HCT116 (cell line): ENCODE results near the gene HCN4. TPM values are rescaled to one million over a fixed set of nuclear protein-coding genes. Genes with fewer than 3 reads are reported as not detected.

Source experiments
- ATAC-seq: fragments of 200-7000 bp; cut with Tn5 transposase; 2 replicates; pipeline ENCODE4 v1.9.1; 2020; ENCODE audit warnings: mild to moderate bottlenecking, moderate library complexity
- BruUV-seq: library from RNA; stranded (reverse); fragments of 400-500 nt; replicated peaks from 2 replicates; lab custom pipeline; 2021; lab: Mats Ljungman, UMichigan
- CTCF ChIA-PET: fragments of 300-600 bp; sonication (Branson Sonifier 250); formaldehyde crosslinking; loops from one replicate; lab custom pipeline; 2021; ENCODE audit warnings: antibody characterized with exemption; lab: Charles Lee
- POLR2A ChIA-PET: fragments of 300-600, 350-600 bp; sonication (Branson Sonifier 250); formaldehyde crosslinking; loops from one replicate; lab custom pipeline; 2021; ENCODE audit warnings: antibody characterized with exemption; lab: Charles Lee
- RAD21 ChIA-PET, 2 experiments: fragments of 300-600 bp; sonication (Branson Sonifier 250); formaldehyde crosslinking; loops; one replicate each; lab custom pipeline; 2023; ENCODE audit warnings: low total read pairs in 2 of 2; ENCODE audit not compliant: uncharacterized antibody in 2 of 2, unreplicated experiment in 2 of 2, low non-redundant PET in 1 of 2; lab: Charles Lee
- DNase-seq: peaks from one replicate; pipeline ENCODE4 v3.0.0-alpha.2; 2010; ENCODE audit warnings: low read depth, low spot score
- H2AFZ ChIP-seq: fragments of 200-600 bp; shearing (Covaris generic), sonication (generic); 2 replicates; pipeline ENCODE4 v1.6.1; 2017; ENCODE audit warnings: low read depth, mixed run types, mixed read lengths, antibody characterized with exemption, low read length; ENCODE audit not compliant: poor library complexity, severe bottlenecking
- H3K27ac ChIP-seq: 2 replicates; pipeline ENCODE4 v1.5.1; 2012; ENCODE audit warnings: low read depth, low read length
- H3K27me3 ChIP-seq: fragments of 200-600 bp; sonication (generic); 2 replicates; pipeline ENCODE4 v1.6.1; 2016; ENCODE audit warnings: mixed run types, low read length, mixed read lengths; ENCODE audit not compliant: insufficient read depth
- H3K36me3 ChIP-seq, 2 experiments: fragments of 200-500 bp in 1 of 2; fragments of 200-600 bp in 1 of 2; sonication (Bioruptor generic) in 1 of 2; sonication (generic) in 1 of 2; 2 replicates each; pipeline versions ENCODE4 v1.5.1 to v1.6.1; 2014 to 2016; ENCODE audit warnings: low read length in 2 of 2, inconsistent platforms in 1 of 2, mixed read lengths in 1 of 2, mixed run types in 1 of 2; ENCODE audit not compliant: insufficient read depth in 2 of 2, control insufficient read depth in 1 of 2
- H3K4me1 ChIP-seq, 2 experiments: fragments of 200-600 bp in 1 of 2; sonication (generic) in 1 of 2; 2 replicates each; pipeline versions ENCODE4 v1.5.1 to v1.6.1; 2012 to 2017; ENCODE audit warnings: low read length in 2 of 2, inconsistent platforms in 1 of 2, mild to moderate bottlenecking in 1 of 2, mixed read lengths in 1 of 2, mixed run types in 1 of 2, moderate library complexity in 1 of 2; ENCODE audit not compliant: insufficient read depth in 2 of 2, control insufficient read depth in 1 of 2
- H3K4me2 ChIP-seq: fragments of 200-600 bp; sonication (generic); 2 replicates; pipeline ENCODE4 v1.6.1; 2017; ENCODE audit warnings: mixed run types, low read length, mixed read lengths
- H3K4me3 ChIP-seq, 2 experiments: fragments of 200-600 bp in 1 of 2; sonication (generic) in 1 of 2; replicated peaks in 1 of 2; 2 replicates each; pipeline ENCODE4 v1.5.1; 2011 to 2016; ENCODE audit warnings: low read length in 2 of 2, control low read depth in 1 of 2, low read depth in 1 of 2, mild to moderate bottlenecking in 1 of 2, mixed read lengths in 1 of 2, mixed run types in 1 of 2
- H3K79me2 ChIP-seq: fragments of 200-600 bp; sonication (generic); 2 replicates; pipeline ENCODE4 v1.6.1; 2017; ENCODE audit warnings: mild to moderate bottlenecking, mixed run types, low read length, moderate library complexity, mixed read lengths; ENCODE audit not compliant: insufficient read depth
- H3K9ac ChIP-seq: fragments of 200-600 bp; sonication (generic); 2 replicates; pipeline ENCODE4 v1.6.1; 2016; ENCODE audit warnings: low read length, mixed read lengths
- H3K9me2 ChIP-seq: fragments of 200-600 bp; sonication (generic), shearing (Covaris generic); 2 replicates; pipeline ENCODE4 v1.6.1; 2017; ENCODE audit warnings: mixed run types, mild to moderate bottlenecking, moderate library complexity; ENCODE audit not compliant: insufficient read depth
- H3K9me3 ChIP-seq, 2 experiments: fragments of 200-500 bp in 1 of 2; fragments of 200-600 bp in 1 of 2; sonication (Bioruptor generic) in 1 of 2; sonication (generic) in 1 of 2; 2 replicates each; pipeline ENCODE4 v1.6.1; 2014 to 2017; ENCODE audit warnings: low read length in 2 of 2, mixed read lengths in 2 of 2, inconsistent platforms in 1 of 2, low read depth in 1 of 2, mild to moderate bottlenecking in 1 of 2, mixed run types in 1 of 2, moderate library complexity in 1 of 2; ENCODE audit not compliant: control insufficient read depth in 1 of 2, insufficient read depth in 1 of 2
- H4K20me1 ChIP-seq: fragments of 200-600 bp; sonication (generic), shearing (Covaris generic); 2 replicates; pipeline ENCODE4 v1.6.1; 2017; ENCODE audit warnings: mixed run types, mild to moderate bottlenecking, moderate library complexity; ENCODE audit not compliant: insufficient read depth
- ATF3 ChIP-seq: IDR thresholded peaks from 2 replicates; pipeline ENCODE4 v1.6.1; 2012
- CTCF ChIP-seq, 3 experiments: fragments of 200-600 bp in 1 of 3; sonication (generic) in 1 of 3; IDR thresholded peaks in 2 of 3; conservative IDR thresholded peaks in 1 of 3; 2 replicates each; pipeline ENCODE4 v1.5.1; 2012 to 2017; ENCODE audit warnings: low read depth in 2 of 3, low read length in 2 of 3, antibody characterized with exemption in 1 of 3, borderline replicate concordance in 1 of 3, control low read depth in 1 of 3, mild to moderate bottlenecking in 1 of 3, mixed read lengths in 1 of 3, mixed run types in 1 of 3, moderate library complexity in 1 of 3; ENCODE audit not compliant: insufficient read depth in 1 of 3
- EGR1 ChIP-seq: IDR thresholded peaks from 2 replicates; pipeline ENCODE4 v1.6.1; 2012; ENCODE audit warnings: low read depth
- JUND ChIP-seq: IDR thresholded peaks from 2 replicates; pipeline ENCODE4 v1.6.1; 2012
- POLR2A ChIP-seq: IDR thresholded peaks from 2 replicates; pipeline ENCODE4 v1.7.0; 2011; ENCODE audit warnings: borderline replicate concordance; ENCODE audit not compliant: insufficient read depth, insufficient read length; ENCODE audit errors: extremely low read depth
- RAD21 ChIP-seq: IDR thresholded peaks from 2 replicates; pipeline ENCODE4 v1.6.1; 2012; ENCODE audit warnings: low read depth, mild to moderate bottlenecking
- REST ChIP-seq: IDR thresholded peaks from 2 replicates; pipeline ENCODE4 v1.6.1; 2012; ENCODE audit warnings: low read depth
- SP1 ChIP-seq: IDR thresholded peaks from 2 replicates; pipeline ENCODE4 v1.6.1; 2012; ENCODE audit warnings: low read depth
- TCF7L2 ChIP-seq: IDR thresholded peaks from 2 replicates; pipeline ENCODE4 v1.7.0; 2011; ENCODE audit warnings: borderline replicate concordance, inconsistent platforms; ENCODE audit not compliant: insufficient read depth, insufficient read length; ENCODE audit errors: extremely low read depth
- YY1 ChIP-seq: IDR thresholded peaks from 2 replicates; pipeline ENCODE4 v1.6.1; 2011; ENCODE audit warnings: low read length, low read depth, moderate library complexity, mild to moderate bottlenecking; ENCODE audit not compliant: insufficient replicate concordance; ENCODE audit errors: extremely low read depth
- ZNF274 ChIP-seq: fragments of 200-500 bp; sonication (Bioruptor generic); IDR thresholded peaks from 2 replicates; pipeline ENCODE4 v1.6.1; 2014; ENCODE audit warnings: mild to moderate bottlenecking, low read depth, low read length, inconsistent platforms
- intact Hi-C: fragments of 100-400 bp; cut with micrococcal nuclease; formaldehyde crosslinking; loops from 2 replicates; pipeline ENCODE4 v1.10.0; 2022
- total RNA-seq: library from RNA; stranded (reverse); gene quantifications from one replicate; pipeline ENCODE4 v1.2.1, GENCODE V29; 2021; ENCODE audit not compliant: unreplicated experiment

HCN4 gene
- total RNA-seq, 1 experiment from 2014 or later: 1.7 TPM

GRCh38 chr15:73324496-73325170 lies 44.1 kb downstream of the HCN4 start (continued):
- TF ChIP-seq JUND: no peak
- TF ChIP-seq CTCF (IDR thresholded peaks at IDR 0.05 in 2 of 3, conservative IDR thresholded peaks at IDR 0.05 in 1 of 3; ENCODE audit: borderline replicate concordance in 1 of 3, insufficient read depth in 1 of 3, low read depth in 2 of 3, low read length in 2 of 3): no peak
- no peak for TF ChIP-seq ZNF274
- no peak for TF ChIP-seq SP1
- TF ChIP-seq POLR2A: no peak
- no peak for TF ChIP-seq RAD21
- no peak for TF ChIP-seq TCF7L2

GRCh38 chr15:73323956-73324355 lies 44.8 kb downstream of the HCN4 start:
- Histone ChIP-seq H3K9me3 (no peaks in the 10 kb centered on the region), H3K79me2 (no peaks in the 10 kb centered on the region), H3K4me2 (no peak overlapping the region), H4K20me1 (no peaks in the 10 kb centered on the region), H3K4me1 (no peaks in the 10 kb centered on the region), H2AFZ (no peak overlapping the region), H3K9ac (no peak overlapping the region), H3K36me3 (no peaks in the 10 kb centered on the region), H3K27ac (no peak overlapping the region), H3K27me3 (no peaks in the 10 kb centered on the region), H3K4me3 (no peak overlapping the region), H3K9me2 (no peaks in the 10 kb centered on the region)
- ChIA-PET POLR2A (no interaction called here), CTCF (no interaction called here), RAD21 (no interaction called here)
- BruUV-seq: no TSS peak
- ATAC-seq: no peak
- intact Hi-C loops: no loop called here
- TF ChIP-seq YY1 (no peak), EGR1 (no peak), JUND (no peak), RAD21 (no peak), REST (no peak), ATF3 (no peak)
- DNase-seq: no peak
